Measurements from ENCODE around the gene HOXD9.
A peak's percentile ranks its signal among the peaks of the same experiment; 100 is the strongest.

Gene HOXD9

DNA sequence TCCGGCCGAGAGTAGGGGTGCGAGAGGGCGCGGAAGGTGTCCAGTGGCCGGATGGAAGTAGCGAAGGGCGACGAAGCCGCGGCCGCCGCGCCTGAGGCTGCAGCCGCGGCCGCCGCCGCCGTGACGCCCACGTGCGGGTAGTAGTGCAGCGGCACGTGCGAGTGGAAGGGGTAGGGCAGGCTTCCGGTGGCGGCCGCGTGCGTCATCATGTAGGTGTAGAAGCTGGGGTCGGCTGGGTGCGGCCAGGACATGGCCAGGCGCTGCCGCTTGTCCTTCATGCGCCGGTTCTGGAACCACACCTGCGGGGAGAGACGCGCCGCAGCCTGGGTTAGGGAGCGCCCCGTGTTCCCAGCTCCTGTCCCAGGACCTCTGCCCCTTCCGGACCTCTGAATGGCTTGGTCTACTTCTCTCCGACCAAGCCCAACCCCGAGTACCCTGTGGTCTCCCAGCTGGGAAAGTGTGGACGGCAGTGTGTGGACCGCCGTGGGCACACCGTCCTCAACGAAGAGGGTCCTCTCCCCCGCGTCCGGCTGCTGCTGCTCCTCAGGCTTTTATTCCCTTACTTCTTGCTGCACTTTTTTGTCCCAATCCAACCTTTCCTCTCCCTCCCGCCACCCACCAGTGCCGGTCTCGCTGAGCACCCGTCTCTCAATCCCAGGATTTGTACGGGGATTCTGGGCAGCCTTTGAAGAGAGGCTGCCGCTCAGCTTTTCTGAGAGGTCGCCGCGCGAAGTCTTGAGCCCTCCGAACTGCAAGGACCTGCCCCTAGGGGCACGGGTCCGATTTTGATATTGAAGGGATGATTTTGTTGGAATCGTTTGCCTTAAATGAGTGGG, 41.8 kb upstream of the HOXD9 start:
- peak overlapping the region; percentile 16 for H3K4me3 ChIP-seq (replicated peaks; ENCODE audit: insufficient read depth, low read length)

DNA sequence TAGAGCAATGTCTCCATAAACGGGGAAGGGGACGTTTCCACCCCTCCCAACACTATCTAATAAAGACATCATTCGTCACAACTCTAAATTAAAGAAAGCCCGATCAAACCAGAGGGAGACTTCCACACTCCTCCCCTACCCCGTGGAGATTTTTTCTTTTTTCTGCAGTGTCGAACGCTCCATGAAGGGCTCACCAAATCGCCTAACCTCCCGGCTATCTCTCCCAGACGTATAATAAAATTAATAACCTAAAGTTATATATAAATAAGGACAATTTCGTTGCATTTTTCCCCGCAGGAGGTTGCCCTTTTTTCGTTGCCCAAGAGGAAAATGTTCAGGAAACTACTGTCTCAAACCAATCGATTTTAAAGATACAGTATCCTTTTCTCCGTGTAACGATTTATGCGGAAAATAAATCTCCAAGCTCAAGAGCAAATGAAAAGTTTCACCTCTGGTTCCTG, 41.1 kb upstream of the HOXD9 start:
- Histone ChIP-seq H3K27ac (replicated peaks) (no peak overlapping the region), H3K4me3 (replicated peaks; ENCODE audit: insufficient read depth, low read length) (no peak overlapping the region), H3K27me3 (ENCODE audit: insufficient read depth, poor library complexity, severe bottlenecking) (peaks cover 85% of the 10 kb centered on the region)
- no peak for DNase-seq (ENCODE audit: low read depth in 1 of 2, low spot score in 1 of 2)
- TF ChIP-seq, protein P1, sequence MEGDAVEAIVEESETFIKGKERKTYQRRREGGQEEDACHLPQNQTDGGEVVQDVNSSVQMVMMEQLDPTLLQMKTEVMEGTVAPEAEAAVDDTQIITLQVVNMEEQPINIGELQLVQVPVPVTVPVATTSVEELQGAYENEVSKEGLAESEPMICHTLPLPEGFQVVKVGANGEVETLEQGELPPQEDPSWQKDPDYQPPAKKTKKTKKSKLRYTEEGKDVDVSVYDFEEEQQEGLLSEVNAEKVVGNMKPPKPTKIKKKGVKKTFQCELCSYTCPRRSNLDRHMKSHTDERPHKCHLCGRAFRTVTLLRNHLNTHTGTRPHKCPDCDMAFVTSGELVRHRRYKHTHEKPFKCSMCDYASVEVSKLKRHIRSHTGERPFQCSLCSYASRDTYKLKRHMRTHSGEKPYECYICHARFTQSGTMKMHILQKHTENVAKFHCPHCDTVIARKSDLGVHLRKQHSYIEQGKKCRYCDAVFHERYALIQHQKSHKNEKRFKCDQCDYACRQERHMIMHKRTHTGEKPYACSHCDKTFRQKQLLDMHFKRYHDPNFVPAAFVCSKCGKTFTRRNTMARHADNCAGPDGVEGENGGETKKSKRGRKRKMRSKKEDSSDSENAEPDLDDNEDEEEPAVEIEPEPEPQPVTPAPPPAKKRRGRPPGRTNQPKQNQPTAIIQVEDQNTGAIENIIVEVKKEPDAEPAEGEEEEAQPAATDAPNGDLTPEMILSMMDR (IDR thresholded peaks at IDR 0.05; ENCODE audit: insufficient read depth, low read length) = no peak
- TF ChIP-seq SPI1 (IDR thresholded peaks at IDR 0.05; ENCODE audit: borderline replicate concordance, low read depth) (no peak), POLR2AphosphoS5 (IDR thresholded peaks at IDR 0.05; ENCODE audit: low read depth) (no peak), GABPA (IDR thresholded peaks at IDR 0.05; ENCODE audit: low read depth) (no peak)
- TF ChIP-seq, protein P2, sequence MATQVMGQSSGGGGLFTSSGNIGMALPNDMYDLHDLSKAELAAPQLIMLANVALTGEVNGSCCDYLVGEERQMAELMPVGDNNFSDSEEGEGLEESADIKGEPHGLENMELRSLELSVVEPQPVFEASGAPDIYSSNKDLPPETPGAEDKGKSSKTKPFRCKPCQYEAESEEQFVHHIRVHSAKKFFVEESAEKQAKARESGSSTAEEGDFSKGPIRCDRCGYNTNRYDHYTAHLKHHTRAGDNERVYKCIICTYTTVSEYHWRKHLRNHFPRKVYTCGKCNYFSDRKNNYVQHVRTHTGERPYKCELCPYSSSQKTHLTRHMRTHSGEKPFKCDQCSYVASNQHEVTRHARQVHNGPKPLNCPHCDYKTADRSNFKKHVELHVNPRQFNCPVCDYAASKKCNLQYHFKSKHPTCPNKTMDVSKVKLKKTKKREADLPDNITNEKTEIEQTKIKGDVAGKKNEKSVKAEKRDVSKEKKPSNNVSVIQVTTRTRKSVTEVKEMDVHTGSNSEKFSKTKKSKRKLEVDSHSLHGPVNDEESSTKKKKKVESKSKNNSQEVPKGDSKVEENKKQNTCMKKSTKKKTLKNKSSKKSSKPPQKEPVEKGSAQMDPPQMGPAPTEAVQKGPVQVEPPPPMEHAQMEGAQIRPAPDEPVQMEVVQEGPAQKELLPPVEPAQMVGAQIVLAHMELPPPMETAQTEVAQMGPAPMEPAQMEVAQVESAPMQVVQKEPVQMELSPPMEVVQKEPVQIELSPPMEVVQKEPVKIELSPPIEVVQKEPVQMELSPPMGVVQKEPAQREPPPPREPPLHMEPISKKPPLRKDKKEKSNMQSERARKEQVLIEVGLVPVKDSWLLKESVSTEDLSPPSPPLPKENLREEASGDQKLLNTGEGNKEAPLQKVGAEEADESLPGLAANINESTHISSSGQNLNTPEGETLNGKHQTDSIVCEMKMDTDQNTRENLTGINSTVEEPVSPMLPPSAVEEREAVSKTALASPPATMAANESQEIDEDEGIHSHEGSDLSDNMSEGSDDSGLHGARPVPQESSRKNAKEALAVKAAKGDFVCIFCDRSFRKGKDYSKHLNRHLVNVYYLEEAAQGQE (IDR thresholded peaks at IDR 0.05; ENCODE audit: insufficient replicate concordance, low read depth) = no peak

More for the DNA sequence above, 41.8 kb upstream of the HOXD9 start:
- TF ChIP-seq SPI1 (IDR thresholded peaks at IDR 0.05; ENCODE audit: borderline replicate concordance, low read depth) (no peak), GABPA (IDR thresholded peaks at IDR 0.05; ENCODE audit: low read depth) (no peak), POLR2AphosphoS5 (IDR thresholded peaks at IDR 0.05; ENCODE audit: low read depth) (no peak)
- TF ChIP-seq, protein P2 (IDR thresholded peaks at IDR 0.05; ENCODE audit: insufficient replicate concordance, low read depth) = no peak
- TF ChIP-seq, protein P1 (IDR thresholded peaks at IDR 0.05; ENCODE audit: insufficient read depth, low read length) = no peak
- Histone ChIP-seq H3K27me3 (ENCODE audit: insufficient read depth, poor library complexity, severe bottlenecking) (peaks cover 83% of the 10 kb centered on the region), H3K27ac (replicated peaks) (no peak overlapping the region)
- no peak for DNase-seq (ENCODE audit: low read depth in 1 of 2, low spot score in 1 of 2)

DNA sequence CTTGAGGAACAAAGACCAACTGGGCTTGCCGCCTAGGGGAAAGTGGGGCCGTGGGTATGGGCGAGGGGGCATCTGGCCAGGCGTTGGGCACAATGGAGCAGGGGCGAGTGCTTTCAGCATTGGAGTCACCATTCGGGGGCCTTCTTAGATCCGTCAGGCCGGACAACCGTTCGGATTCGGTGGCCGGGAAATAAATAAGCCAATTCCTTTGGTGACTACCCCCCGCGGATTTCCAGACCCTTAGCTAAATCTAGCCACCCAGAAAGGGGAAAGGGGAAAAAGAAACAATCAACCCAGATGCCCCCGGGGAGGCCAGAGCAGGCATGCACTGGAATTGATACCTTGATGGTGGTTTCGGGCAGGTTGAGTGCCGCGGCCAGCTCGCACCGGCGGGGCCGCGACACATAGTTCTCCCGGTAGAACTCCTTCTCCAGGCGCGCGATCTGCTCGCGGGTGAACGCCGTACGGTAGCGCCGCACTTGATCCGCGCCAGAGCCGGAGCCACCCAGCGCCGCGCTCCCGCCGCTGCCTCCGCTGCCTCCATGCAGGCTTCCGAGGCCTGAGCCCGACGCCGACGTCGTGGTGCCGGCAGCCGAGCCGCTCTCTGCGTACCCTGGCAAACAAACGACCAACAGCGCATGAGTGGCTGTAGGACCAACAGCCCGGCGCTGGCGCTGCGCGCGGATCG, 40.5 kb upstream of the HOXD9 start:
- Histone ChIP-seq H3K27me3 (ENCODE audit: insufficient read depth, poor library complexity, severe bottlenecking) (peaks cover 85% of the 10 kb centered on the region), H3K27ac (replicated peaks) (no peak overlapping the region), H3K4me3 (replicated peaks; ENCODE audit: insufficient read depth, low read length) (no peak overlapping the region)
- DNase-seq (ENCODE audit: low read depth in 1 of 2, low spot score in 1 of 2) = no peak
- TF ChIP-seq GABPA (IDR thresholded peaks at IDR 0.05; ENCODE audit: low read depth) = no peak
- TF ChIP-seq, protein P2 (IDR thresholded peaks at IDR 0.05; ENCODE audit: insufficient replicate concordance, low read depth) = no peak
- TF ChIP-seq POLR2AphosphoS5 (IDR thresholded peaks at IDR 0.05; ENCODE audit: low read depth) = no peak
- TF ChIP-seq SPI1 (IDR thresholded peaks at IDR 0.05; ENCODE audit: borderline replicate concordance, low read depth) = no peak
- TF ChIP-seq, protein P1 (IDR thresholded peaks at IDR 0.05; ENCODE audit: insufficient read depth, low read length) = no peak

All from HL-60 (cell line).